Kidney (tissue), 14 donors: ENCODE results near the gene PLXNA1. TPM values are rescaled to one million over a fixed set of nuclear protein-coding genes. Genes with fewer than 3 reads are reported as not detected.

Experiments used
- DNase-seq, 5 donors: peaks; one replicate each; pipeline ENCODE4 v3.0.0-alpha.2; 2013 to 2020
- FAIRE-seq: peaks from 2 replicates; lab custom pipeline; 2012; peaks lifted over from hg19 to GRCh38; lab: Jason Lieb, UNC
- H3K27ac ChIP-seq, 2 donors: one replicate each; pipeline ENCODE4 v1.7.0; 2013; ENCODE audit warnings: low read depth in 2 of 2, low read length in 2 of 2, inconsistent platforms in 1 of 2
- H3K27me3 ChIP-seq: one replicate; pipeline ENCODE4 v1.7.1; 2013; ENCODE audit warnings: low read length, inconsistent platforms; ENCODE audit not compliant: control insufficient read depth, insufficient read depth
- H3K36me3 ChIP-seq, 3 donors: one replicate each; pipeline versions ENCODE4 v1.7.0 to v1.7.1; 2013; ENCODE audit warnings: low read length in 3 of 3, control low read depth in 1 of 3, inconsistent platforms in 1 of 3; ENCODE audit not compliant: insufficient read depth in 3 of 3, control insufficient read depth in 2 of 3
- H3K4me1 ChIP-seq, 3 donors: one replicate each; pipeline versions ENCODE4 v1.7.0 to v1.7.1; 2013; ENCODE audit warnings: low read length in 3 of 3, inconsistent platforms in 1 of 3, low read depth in 1 of 3; ENCODE audit not compliant: control insufficient read depth in 2 of 3, insufficient read depth in 2 of 3
- H3K4me3 ChIP-seq, 3 donors: one replicate each; pipeline versions ENCODE4 v1.7.0 to v1.8.1; 2013; ENCODE audit warnings: low read length in 3 of 3, control low read depth in 1 of 3, inconsistent platforms in 1 of 3
- H3K9ac ChIP-seq, 3 donors: one replicate each; pipeline versions ENCODE4 v1.7.0 to v1.7.1; 2013; ENCODE audit warnings: low read length in 3 of 3, control low read depth in 1 of 3, inconsistent platforms in 1 of 3
- H3K9me3 ChIP-seq, 3 donors: one replicate each; pipeline versions ENCODE4 v1.7.0 to v1.7.1; 2013; ENCODE audit warnings: low read length in 3 of 3, control low read depth in 1 of 3, inconsistent platforms in 1 of 3; ENCODE audit not compliant: control insufficient read depth in 2 of 3, insufficient read depth in 1 of 3
- CTCF ChIP-seq: IDR thresholded peaks from 3 replicates; pipeline ENCODE4 v1.5.1; 2012; ENCODE audit warnings: mild to moderate bottlenecking, moderate library complexity, borderline replicate concordance; ENCODE audit not compliant: insufficient read depth; ENCODE audit errors: extremely low read depth
- intact Hi-C: fragments of 100-400 bp; cut with DNase I; formaldehyde crosslinking; loops from one replicate; pipeline ENCODE4 v1.11.1; 2022
- polyA plus RNA-seq: library from polyadenylated mRNA; stranded (reverse); fragments of 350-450 nt; fragmentation: Illumina TruSeq; extraction: RNeasy Lipid Tissue Mini Kit (QIAGEN cat#74804); gene quantifications from one replicate; pipeline ENCODE4 v1.2.3, GENCODE V29; 2014; ENCODE audit warnings: low read depth, low replicate concordance; ENCODE audit not compliant: insufficient read depth
- total RNA-seq: library from RNA; stranded (reverse); fragmentation: NEBNext Ultra II Directional; extraction: Animal tissue kit (Norgen Biotek cat#: 25700); gene quantifications from one replicate; pipeline ENCODE4 v1.2.1, GENCODE V29; 2021
- donor health status: control.
- donor health status: control.
- donor health status: control.
- donor health status: control.
- donor health status: control.
- donor health status: DM: yes; HTN: yes; CAD: no.
- donor health status: Normal renal cell carcinoma (clear cell type).

PLXNA1 gene
- total and polyA plus RNA-seq, 2 donors from 2014 or later = 5.3 to 29.0 TPM

DNA sequence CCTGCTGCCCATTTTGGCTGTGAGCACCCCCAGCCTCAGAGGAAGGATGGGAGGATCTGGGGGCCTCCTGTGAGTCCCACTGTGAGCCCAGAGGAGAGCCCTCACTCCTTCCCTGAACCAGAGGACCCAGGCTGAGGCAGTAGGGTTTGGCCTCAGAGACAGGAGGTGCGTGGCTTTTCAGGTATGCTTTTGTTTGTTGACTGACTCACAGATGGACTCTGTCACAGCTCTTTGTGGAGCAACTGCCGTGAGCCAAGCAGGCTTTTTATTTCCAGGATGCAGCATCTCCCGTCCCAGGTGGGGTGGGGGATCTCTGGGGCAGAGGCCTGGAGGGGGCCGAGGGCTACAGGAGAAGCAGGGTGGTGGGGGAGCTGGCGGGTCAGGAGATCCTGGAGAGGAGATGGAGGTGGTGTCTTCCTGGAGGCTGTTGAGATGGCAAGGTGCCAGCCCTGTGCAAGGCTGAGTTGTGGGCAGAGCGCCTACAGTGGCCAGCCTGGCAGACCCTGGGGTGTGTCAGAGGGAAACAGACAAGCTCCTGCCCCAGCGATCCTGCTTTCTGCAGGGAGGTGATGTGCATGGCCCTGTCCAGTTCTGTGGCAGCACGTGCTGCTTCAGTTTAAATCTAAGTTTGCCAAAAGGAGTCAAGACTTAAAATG, 24.0 kb downstream of the PLXNA1 start:
- Histone ChIP-seq H3K36me3 (no peaks in the 10 kb centered on the region), H3K27me3 (no peaks in the 10 kb centered on the region), H3K9ac (no peak overlapping the region), H3K27ac (no peak overlapping the region), H3K4me3 (no peak overlapping the region), H3K9me3 (no peaks in the 10 kb centered on the region), H3K4me1 (peaks cover 0 to 9% (median 0%) of the 10 kb centered on the region in 3 donors)
- FAIRE-seq (no peak), DNase-seq (no peak)
- TF ChIP-seq CTCF = no peak
- intact Hi-C loops = no loop called here

DNA sequence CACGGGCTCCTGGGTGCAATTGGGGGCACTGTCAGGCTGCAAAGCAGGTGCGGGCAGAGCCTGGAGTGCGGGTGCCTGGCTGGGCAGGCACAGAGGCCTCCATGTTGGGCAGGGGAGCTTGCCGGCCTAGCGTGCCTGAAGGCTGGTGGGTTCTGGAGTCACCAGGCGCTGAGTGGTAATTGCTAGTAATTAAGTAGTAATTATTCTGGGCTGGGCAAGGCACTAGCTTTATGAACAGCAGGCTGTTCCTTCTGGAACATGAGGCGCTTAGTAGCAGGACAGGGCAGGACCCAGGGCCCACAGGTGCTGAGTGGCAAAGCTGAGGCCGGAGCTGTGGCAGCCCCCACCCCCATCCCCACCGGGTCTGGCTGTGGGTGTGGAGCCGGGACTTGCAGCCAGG, 25.3 kb downstream of the PLXNA1 start:
- Histone ChIP-seq H3K9ac (no peak overlapping the region), H3K36me3 (peaks cover 0 to 2% (median 0%) of the 10 kb centered on the region in 3 donors), H3K27ac (no peak overlapping the region), H3K4me1 (no peaks in the 10 kb centered on the region), H3K9me3 (no peaks in the 10 kb centered on the region), H3K27me3 (no peaks in the 10 kb centered on the region), H3K4me3 (no peak overlapping the region)
- intact Hi-C loops = no loop called here
- FAIRE-seq = no peak
- TF ChIP-seq CTCF = no peak
- DNase-seq = no peak

DNA sequence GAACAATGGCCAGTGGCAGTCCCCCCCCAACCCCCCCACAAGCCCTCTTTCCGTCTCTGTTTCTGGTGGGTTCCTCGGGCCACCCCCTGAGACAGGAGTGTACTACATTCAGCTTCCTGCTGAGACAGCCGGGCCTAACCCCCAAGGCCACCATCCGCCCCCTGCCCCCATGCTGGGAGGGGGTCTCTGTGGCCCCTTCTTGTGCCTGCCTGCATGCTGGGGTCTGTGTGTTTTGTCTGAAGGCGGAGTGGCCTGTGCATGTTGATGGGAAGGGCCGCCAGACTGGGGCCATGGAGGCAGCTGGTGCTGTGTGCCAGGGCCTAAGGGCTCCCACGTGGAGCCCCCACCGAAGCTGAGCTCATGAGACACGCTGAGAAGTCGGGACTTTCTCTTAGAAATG, 26.6 kb downstream of the PLXNA1 start:
- Histone ChIP-seq H3K9ac (no peak overlapping the region), H3K9me3 (no peaks in the 10 kb centered on the region), H3K36me3 (peaks cover 0 to 3% (median 0%) of the 10 kb centered on the region in 3 donors), H3K4me3 (no peak overlapping the region), H3K27me3 (no peaks in the 10 kb centered on the region), H3K27ac (no peak overlapping the region), H3K4me1 (no peaks in the 10 kb centered on the region)
- intact Hi-C loops = no loop called here
- FAIRE-seq (no peak), DNase-seq (no peak)
- TF ChIP-seq CTCF = no peak
